Tibial nerve (tissue), 4 donors: Measurements from ENCODE around the gene SNAP47.

Source experiments
- CTCF ChIP-seq, 5 experiments: fragments of 200-600 bp in 3 of 5; fragments of 450-650 bp in 2 of 5; sonication (generic) in 3 of 5; IDR thresholded peaks; one replicate each; pipeline ENCODE4 v1.5.1; 2016 to 2019; ENCODE audit warnings: antibody characterized with exemption in 5 of 5, mild to moderate bottlenecking in 3 of 5, moderate library complexity in 2 of 5
- EP300 ChIP-seq, 2 donors: sonication (generic); formaldehyde crosslinking; IDR thresholded peaks; one replicate each; pipeline ENCODE4 v1.6.1; 2017; ENCODE audit warnings: antibody characterized with exemption in 2 of 2, mild to moderate bottlenecking in 1 of 2
- POLR2A ChIP-seq, 2 donors: fragments of 450-650 bp; IDR thresholded peaks; one replicate each; pipeline ENCODE4 v1.6.1; 2017; ENCODE audit warnings: antibody characterized with exemption in 2 of 2, mild to moderate bottlenecking in 2 of 2, moderate library complexity in 2 of 2

DNA sequence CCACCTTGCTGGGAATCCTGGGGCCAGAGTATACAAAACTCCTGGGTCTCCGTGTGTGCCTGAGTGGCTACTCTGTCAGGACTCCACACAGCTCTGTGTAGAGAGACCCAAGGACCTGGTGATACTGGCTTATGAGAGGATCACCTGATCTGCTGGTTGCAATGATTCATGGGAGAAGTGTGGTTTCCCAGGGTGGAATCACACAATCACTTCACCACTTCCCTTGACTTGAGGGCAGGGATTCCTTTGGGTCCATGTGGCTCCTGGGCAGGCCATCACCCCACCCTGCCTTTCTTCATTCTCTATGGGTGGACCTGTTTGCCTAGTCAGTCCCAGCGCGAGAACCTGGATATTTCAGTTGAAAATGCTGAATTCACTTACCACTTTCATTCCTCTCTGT lies 93.6 kb downstream of the SNAP47 start:
- TF ChIP-seq CTCF (IDR thresholded peaks at IDR 0.05), result no peak
- TF ChIP-seq EP300 (IDR thresholded peaks at IDR 0.05), result no peak
- no peak for TF ChIP-seq POLR2A (IDR thresholded peaks at IDR 0.05)
